Esophagus muscularis mucosa (tissue), 4 donors: ENCODE results near the gene FBP1. TPM values are rescaled to one million over a fixed set of nuclear protein-coding genes. Genes with fewer than 3 reads are reported as not detected.

ENCODE experiments used
- DNase-seq: peaks from one replicate; pipeline ENCODE4 v3.0.0-alpha.2; 2017; ENCODE audit errors: extremely low spot score
- H3K27ac ChIP-seq, 4 donors: fragments of 200-600 bp; sonication (generic); replicated peaks in 1 of 4; 1 replicate in 3 of 4; 2 replicates in 1 of 4; pipeline ENCODE4 v1.5.1; 2016 to 2019; ENCODE audit warnings: mild to moderate bottlenecking in 1 of 4
- H3K27me3 ChIP-seq, 4 donors: fragments of 200-600 bp; sonication (generic); one replicate each; pipeline versions ENCODE4 v1.5.1 to v1.6.0; 2016 to 2019
- H3K36me3 ChIP-seq, 4 donors: fragments of 200-600 bp; sonication (generic); one replicate each; pipeline ENCODE4 v1.5.1; 2016 to 2019
- H3K4me1 ChIP-seq, 4 donors: fragments of 200-600 bp; sonication (generic); one replicate each; pipeline ENCODE4 v1.5.1; 2016 to 2019
- H3K4me3 ChIP-seq, 4 donors: fragments of 200-600 bp; sonication (generic); 1 replicate in 2 of 4; 2 replicates in 2 of 4; pipeline ENCODE4 v1.5.1; 2016 to 2019; ENCODE audit warnings: mild to moderate bottlenecking in 4 of 4, moderate library complexity in 1 of 4
- H3K9me3 ChIP-seq, 4 donors: fragments of 200-600 bp; sonication (generic); 1 replicate in 3 of 4; 2 replicates in 1 of 4; pipeline ENCODE4 v1.5.1; 2016 to 2019
- EP300 ChIP-seq: sonication (generic); formaldehyde crosslinking; IDR thresholded peaks from one replicate; pipeline ENCODE4 v1.6.1; 2017; ENCODE audit warnings: antibody characterized with exemption
- POLR2A ChIP-seq: fragments of 450-650 bp; IDR thresholded peaks from one replicate; pipeline ENCODE4 v1.6.1; 2017; ENCODE audit warnings: antibody characterized with exemption, moderate library complexity, mild to moderate bottlenecking, low read depth
- POLR2AphosphoS5 ChIP-seq, 2 donors: sonication (generic); formaldehyde crosslinking; IDR thresholded peaks; one replicate each; pipeline ENCODE4 v1.6.1; 2017; ENCODE audit warnings: antibody characterized with exemption in 2 of 2
- WGBS: methylation state at CpG from one replicate; pipeline ENCODE4 v1.1.5; 2018; 5-methylcytosine and 5-hydroxymethylcytosine counted together
- intact Hi-C: fragments of 100-400 bp; cut with DNase I; formaldehyde crosslinking; loops from one replicate; pipeline ENCODE4 v1.15.1; 2023
- total RNA-seq, 4 donors: library from RNA; depleted of rRNA; stranded (reverse); fragments of >200 nt; gene quantifications; one replicate each; pipeline versions ENCODE4 v1.1.0 to v1.2.1, GENCODE V29; 2016
- TF ChIP-seq, protein P1 (sequence below), 3 experiments: fragments of 200-600 bp in 2 of 3; fragments of 450-650 bp in 1 of 3; sonication (generic) in 2 of 3; IDR thresholded peaks; one replicate each; pipeline ENCODE4 v1.5.1; 2017 to 2019; ENCODE audit warnings: antibody characterized with exemption in 3 of 3, mild to moderate bottlenecking in 2 of 3, moderate library complexity in 1 of 3

The FBP1 gene
- total RNA-seq, 4 donors from 2014 or later: 1.2 to 4.6 (median 2.2) TPM

DNA sequence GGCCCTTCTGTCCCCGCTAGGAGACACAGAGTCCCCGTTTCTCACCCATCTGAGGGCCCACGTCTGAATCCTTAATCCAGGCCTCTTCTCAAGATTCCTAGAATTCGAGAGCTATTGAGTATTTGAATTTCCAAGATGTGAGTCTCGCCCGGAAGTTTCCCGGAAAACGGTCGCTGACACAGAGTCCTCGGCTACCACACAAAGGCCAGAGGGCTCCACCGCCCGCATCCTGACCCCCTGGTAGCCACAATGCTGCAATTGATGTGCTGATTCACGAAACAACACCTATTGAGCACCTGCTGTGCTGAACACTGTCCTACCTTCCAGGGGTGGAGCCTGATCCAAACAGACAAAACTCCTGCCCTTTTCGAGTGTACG is 670 bp upstream of the FBP1 start:
- no peak for DNase-seq
- Histone ChIP-seq H3K27me3 (peaks cover 5 to 19% (median 7%) of the 10 kb centered on the region in 4 donors), H3K9me3 (no peaks in the 10 kb centered on the region), H3K36me3 (no peaks in the 10 kb centered on the region), H3K27ac (no peak overlapping the region), H3K4me1 (peaks cover 0 to 18% (median 16%) of the 10 kb centered on the region in 4 donors), H3K4me3 (peak overlapping the region; percentile 56 to 69 (median 62))
- 76% methylated on average over 11 of the region's 15 CpGs for WGBS
- intact Hi-C loops: no loop called here
- TF ChIP-seq POLR2A: no peak
- TF ChIP-seq, protein P1, sequence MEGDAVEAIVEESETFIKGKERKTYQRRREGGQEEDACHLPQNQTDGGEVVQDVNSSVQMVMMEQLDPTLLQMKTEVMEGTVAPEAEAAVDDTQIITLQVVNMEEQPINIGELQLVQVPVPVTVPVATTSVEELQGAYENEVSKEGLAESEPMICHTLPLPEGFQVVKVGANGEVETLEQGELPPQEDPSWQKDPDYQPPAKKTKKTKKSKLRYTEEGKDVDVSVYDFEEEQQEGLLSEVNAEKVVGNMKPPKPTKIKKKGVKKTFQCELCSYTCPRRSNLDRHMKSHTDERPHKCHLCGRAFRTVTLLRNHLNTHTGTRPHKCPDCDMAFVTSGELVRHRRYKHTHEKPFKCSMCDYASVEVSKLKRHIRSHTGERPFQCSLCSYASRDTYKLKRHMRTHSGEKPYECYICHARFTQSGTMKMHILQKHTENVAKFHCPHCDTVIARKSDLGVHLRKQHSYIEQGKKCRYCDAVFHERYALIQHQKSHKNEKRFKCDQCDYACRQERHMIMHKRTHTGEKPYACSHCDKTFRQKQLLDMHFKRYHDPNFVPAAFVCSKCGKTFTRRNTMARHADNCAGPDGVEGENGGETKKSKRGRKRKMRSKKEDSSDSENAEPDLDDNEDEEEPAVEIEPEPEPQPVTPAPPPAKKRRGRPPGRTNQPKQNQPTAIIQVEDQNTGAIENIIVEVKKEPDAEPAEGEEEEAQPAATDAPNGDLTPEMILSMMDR (IDR thresholded peaks at IDR 0.05): no peak
- TF ChIP-seq POLR2AphosphoS5 (IDR thresholded peaks at IDR 0.05): no peak
- no peak for TF ChIP-seq EP300

DNA sequence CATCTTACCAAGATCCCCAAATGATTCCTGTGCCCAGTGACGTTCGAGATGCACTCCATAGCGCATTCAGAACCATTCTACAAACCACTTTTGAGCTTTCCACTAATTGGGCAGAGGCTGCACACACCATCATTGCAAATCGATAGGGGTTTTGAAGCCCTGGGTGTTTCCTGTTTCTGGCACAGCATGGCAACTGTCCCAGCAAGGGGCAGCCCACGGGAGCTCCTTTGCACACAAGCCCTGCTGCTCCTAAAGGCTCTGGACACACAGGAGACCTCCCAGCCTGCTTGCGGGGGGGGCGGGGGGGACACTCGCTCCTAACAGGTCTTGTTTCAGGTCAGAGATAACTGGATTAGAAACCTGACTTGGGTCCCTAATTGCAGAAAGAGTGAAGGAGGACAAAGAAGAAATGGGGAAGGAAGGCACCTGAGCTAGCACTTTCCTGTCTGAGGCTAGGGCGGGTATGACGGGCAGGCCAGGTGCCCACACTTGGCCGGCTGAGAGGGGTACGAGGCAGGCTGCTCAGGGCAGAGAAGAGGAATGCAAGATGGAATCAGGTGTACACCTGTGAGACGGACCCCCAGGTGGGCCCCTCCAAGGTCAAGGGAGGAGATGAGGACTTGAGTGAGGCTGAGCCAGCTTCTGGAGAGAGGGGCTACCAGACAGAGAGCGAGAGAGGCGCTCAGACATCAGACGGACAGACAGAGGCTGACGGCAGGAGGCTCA is 820 bp downstream of the FBP1 start:
- no peak overlapping the region for H3K27ac ChIP-seq

DNA sequence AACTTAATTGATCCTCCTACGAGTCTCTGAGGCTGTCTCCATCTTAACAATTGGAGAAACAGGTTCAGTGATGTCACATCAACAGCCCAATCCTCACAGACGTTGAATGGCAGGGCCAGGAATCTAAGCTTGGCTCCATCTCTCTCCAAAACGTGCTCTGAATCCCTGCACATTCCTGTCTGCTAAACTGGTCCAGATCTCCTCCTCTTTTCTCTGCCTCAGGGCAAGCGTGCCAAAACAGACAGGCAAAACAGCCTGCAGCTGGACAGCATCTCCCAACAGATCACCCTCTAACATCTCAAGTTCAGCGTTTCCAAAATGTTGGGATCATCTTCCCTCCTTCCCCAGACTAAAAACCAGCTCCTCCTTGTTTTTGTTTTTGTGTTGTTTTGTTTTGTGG is 6.6 kb downstream of the FBP1 start:
- no peaks in the 10 kb centered on the region for H3K9me3 ChIP-seq
- H3K4me1 ChIP-seq: peaks cover 0 to 7% (median 0%) of the 10 kb centered on the region in 4 donors
- no peak overlapping the region for H3K4me3 ChIP-seq
- no peaks in the 10 kb centered on the region for H3K36me3 ChIP-seq
- 13% methylated on average over 5 of the region's 5 CpGs for WGBS
- TF ChIP-seq, protein P1 (IDR thresholded peaks at IDR 0.05): no peak
- TF ChIP-seq POLR2A (no peak), POLR2AphosphoS5 (IDR thresholded peaks at IDR 0.05) (no peak), EP300 (no peak)
- intact Hi-C loops: no loop called here
- DNase-seq: no peak
- no peak overlapping the region for H3K27ac ChIP-seq
- H3K27me3 ChIP-seq: no peaks in the 10 kb centered on the region

More for the DNA sequence above, 820 bp downstream of the FBP1 start:
- peaks cover 0 to 18% (median 16%) of the 10 kb centered on the region in 4 donors for H3K4me1 ChIP-seq
- no peaks in the 10 kb centered on the region for H3K36me3 ChIP-seq
- peaks cover 5 to 19% (median 7%) of the 10 kb centered on the region in 4 donors for H3K27me3 ChIP-seq
- no peaks in the 10 kb centered on the region for H3K9me3 ChIP-seq
- no peak for DNase-seq
- intact Hi-C loops: no loop called here
- TF ChIP-seq POLR2AphosphoS5 (IDR thresholded peaks at IDR 0.05) (no peak), EP300 (no peak), POLR2A (no peak)
- TF ChIP-seq, protein P1 (IDR thresholded peaks at IDR 0.05): no peak
- WGBS: 68% methylated on average over 13 of the region's 17 CpGs
- H3K4me3 ChIP-seq: peak overlapping the region; percentile 56 to 69 (median 62)

- Histone ChIP-seq H3K27ac (no peak overlapping the region), H3K4me1 (peaks cover 0 to 7% (median 0%) of the 10 kb centered on the region in 4 donors), H3K27me3 (no peaks in the 10 kb centered on the region), H3K4me3 (no peak overlapping the region), H3K9me3 (no peaks in the 10 kb centered on the region), H3K36me3 (no peaks in the 10 kb centered on the region)
- TF ChIP-seq, protein P1 (IDR thresholded peaks at IDR 0.05): no peak
- TF ChIP-seq POLR2AphosphoS5 (IDR thresholded peaks at IDR 0.05): no peak
- TF ChIP-seq EP300: no peak
- no peak for TF ChIP-seq POLR2A
- 79% methylated on average over 8 of the region's 8 CpGs for WGBS
- DNase-seq: no peak
- intact Hi-C loops: no loop called here
Measured at GRCh38 chr9:94631599-94631998, 7.7 kb downstream of the FBP1 start.
